A549 (cell line): ENCODE results near the gene THBS2.

Experiments
- CHD4 ChIP-seq: fragments of 200-600 bp; sonication (generic); IDR thresholded peaks from 2 replicates; pipeline ENCODE4 v1.6.1; 2016; ENCODE audit warnings: antibody characterized with exemption, mild to moderate bottlenecking, borderline replicate concordance
- CTCF ChIP-seq: fragments of >200 bp; sonication (Bioruptor Twin); formaldehyde crosslinking; IDR thresholded peaks from 3 replicates; pipeline ENCODE4 v1.5.1; 2016

DNA sequence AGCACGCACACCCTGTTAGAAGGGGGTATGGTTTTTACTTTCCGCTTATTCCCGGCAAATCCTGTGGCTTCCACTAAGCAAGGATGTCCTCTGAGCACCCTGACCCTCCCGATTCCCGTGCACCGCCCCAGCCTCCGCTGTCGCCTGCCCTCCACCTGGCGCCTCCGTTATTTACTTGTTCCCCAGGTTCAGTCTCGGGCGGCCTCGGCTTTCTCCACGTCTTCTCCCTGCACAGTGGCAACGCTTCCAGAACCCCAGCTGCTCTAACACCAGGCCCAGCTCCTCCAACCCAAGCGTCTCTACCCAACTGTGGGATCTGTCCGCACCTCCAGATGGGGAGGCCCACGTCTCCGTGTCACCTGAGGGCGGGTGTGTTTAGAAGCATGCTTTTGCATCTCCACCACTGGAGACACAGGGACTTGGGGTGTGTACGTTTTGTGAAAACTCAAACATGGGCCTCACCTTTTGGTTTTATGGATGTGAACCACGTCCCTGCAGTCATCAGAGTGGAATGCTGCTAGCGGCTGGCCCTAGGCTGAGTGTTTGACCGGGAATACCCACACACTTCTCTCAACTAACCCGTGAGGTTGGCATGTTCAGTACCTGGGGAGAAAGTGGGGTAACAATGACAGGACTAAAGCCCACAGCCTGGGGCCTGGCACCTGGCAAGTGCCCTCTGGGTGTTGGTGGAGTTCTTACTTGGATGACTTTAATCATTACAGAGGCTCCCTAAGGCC is 79.9 kb downstream of the THBS2 start:
- TF ChIP-seq CTCF = no peak
- TF ChIP-seq CHD4 = no peak
